Ishikawa (cell line): ENCODE results near the gene PTCRA.

Experiments used
- CREB1 ChIP-seq: IDR thresholded peaks from 2 replicates; pipeline ENCODE4 v1.6.1; 2012; ENCODE audit warnings: low read depth
- RAD21 ChIP-seq: IDR thresholded peaks from 2 replicates; pipeline ENCODE4 v1.6.1; 2012; ENCODE audit warnings: low read depth
- TCF12 ChIP-seq: IDR thresholded peaks from 2 replicates; pipeline ENCODE4 v1.6.1; 2012; ENCODE audit warnings: low read depth
- TEAD4 ChIP-seq: IDR thresholded peaks from 2 replicates; pipeline ENCODE4 v1.6.1; 2012
- YY1 ChIP-seq: IDR thresholded peaks from 2 replicates; pipeline ENCODE4 v1.6.1; 2012; ENCODE audit warnings: low read depth
- TF ChIP-seq, protein P1 (sequence below): IDR thresholded peaks from 2 replicates; pipeline ENCODE4 v1.6.1; 2012; ENCODE audit warnings: low read depth, mild to moderate bottlenecking

DNA sequence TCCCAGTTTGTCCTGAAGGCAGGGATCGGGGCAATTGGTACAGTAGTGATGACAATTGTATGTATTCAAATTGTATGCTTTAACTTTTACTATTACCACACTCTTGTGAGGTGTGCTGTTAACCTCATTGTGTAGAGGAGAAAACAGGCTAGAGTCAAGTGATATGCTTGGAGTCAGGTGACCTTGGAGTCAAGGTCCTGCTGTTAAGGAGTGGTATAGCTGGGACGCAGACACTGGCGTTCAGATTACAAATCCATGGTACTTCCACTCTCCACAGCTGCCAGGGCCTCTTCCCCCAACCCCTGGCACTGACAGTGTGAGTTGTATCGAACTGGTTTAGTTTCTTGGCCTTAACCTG is 23.9 kb downstream of the PTCRA start:
- TF ChIP-seq TCF12 (no peak), YY1 (no peak), RAD21 (no peak), CREB1 (no peak), TEAD4 (no peak)
- TF ChIP-seq, protein P1, sequence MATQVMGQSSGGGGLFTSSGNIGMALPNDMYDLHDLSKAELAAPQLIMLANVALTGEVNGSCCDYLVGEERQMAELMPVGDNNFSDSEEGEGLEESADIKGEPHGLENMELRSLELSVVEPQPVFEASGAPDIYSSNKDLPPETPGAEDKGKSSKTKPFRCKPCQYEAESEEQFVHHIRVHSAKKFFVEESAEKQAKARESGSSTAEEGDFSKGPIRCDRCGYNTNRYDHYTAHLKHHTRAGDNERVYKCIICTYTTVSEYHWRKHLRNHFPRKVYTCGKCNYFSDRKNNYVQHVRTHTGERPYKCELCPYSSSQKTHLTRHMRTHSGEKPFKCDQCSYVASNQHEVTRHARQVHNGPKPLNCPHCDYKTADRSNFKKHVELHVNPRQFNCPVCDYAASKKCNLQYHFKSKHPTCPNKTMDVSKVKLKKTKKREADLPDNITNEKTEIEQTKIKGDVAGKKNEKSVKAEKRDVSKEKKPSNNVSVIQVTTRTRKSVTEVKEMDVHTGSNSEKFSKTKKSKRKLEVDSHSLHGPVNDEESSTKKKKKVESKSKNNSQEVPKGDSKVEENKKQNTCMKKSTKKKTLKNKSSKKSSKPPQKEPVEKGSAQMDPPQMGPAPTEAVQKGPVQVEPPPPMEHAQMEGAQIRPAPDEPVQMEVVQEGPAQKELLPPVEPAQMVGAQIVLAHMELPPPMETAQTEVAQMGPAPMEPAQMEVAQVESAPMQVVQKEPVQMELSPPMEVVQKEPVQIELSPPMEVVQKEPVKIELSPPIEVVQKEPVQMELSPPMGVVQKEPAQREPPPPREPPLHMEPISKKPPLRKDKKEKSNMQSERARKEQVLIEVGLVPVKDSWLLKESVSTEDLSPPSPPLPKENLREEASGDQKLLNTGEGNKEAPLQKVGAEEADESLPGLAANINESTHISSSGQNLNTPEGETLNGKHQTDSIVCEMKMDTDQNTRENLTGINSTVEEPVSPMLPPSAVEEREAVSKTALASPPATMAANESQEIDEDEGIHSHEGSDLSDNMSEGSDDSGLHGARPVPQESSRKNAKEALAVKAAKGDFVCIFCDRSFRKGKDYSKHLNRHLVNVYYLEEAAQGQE, result no peak
